NCI-H774 (cell line): ENCODE data around the gene PLEKHG7.
"Not testable (repeated sequence)": the region's sequence is repeated elsewhere in the genome, so short reads cannot be mapped to it uniquely, and the experiment has no call there.

Experiments used
- DNase-seq: peaks from one replicate; lab custom pipeline; 2025; lab: John Stamatoyannopoulos, UW

PLEKHG7 gene

GRCh38 chr12:92749691-92750090 is 46.9 kb downstream of the PLEKHG7 start:
- DNase-seq, result not testable (repeated sequence)

DNA sequence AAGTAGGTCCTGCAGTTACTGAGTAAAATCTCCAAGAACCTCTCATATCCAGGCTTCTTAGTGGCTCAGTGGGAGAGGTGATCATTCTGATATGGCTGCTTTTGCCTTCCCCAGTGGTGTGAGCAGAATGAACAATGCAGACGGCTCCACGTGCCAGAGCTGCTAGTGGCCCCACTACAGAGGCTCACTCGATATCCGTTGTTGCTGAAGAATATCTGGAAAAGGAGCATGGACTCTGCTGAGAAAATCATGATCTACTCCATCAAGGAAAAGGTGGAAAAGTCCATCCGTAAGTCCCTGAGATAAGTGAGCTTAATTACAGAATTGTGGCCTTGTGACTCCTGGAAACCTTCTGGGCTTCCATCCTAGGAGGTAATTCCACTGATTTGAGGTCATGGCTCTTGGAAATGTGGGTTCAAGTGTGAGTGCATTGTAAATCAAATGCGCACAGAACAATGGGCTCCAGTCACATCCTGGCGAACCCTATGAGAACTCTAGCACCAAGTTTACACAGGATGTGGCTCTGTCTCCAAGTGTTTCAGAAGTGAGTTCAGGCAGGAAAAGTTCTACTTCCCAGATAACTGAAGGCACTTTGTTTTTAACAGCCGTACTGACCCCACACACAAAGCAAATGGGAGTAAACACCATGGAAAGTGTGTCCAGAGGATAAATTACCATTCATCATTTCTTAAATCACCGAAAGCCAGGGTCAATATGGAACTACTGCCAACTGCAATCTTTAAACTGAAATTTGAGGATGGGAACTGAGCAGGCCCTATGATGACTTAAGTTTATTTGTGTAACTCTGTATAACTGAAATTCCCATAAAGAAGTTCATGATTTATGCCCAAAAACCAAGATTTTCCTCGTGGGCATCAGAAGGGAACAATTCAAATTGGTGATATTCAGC is 51.4 kb downstream of the PLEKHG7 start:
- no peak for DNase-seq

DNA sequence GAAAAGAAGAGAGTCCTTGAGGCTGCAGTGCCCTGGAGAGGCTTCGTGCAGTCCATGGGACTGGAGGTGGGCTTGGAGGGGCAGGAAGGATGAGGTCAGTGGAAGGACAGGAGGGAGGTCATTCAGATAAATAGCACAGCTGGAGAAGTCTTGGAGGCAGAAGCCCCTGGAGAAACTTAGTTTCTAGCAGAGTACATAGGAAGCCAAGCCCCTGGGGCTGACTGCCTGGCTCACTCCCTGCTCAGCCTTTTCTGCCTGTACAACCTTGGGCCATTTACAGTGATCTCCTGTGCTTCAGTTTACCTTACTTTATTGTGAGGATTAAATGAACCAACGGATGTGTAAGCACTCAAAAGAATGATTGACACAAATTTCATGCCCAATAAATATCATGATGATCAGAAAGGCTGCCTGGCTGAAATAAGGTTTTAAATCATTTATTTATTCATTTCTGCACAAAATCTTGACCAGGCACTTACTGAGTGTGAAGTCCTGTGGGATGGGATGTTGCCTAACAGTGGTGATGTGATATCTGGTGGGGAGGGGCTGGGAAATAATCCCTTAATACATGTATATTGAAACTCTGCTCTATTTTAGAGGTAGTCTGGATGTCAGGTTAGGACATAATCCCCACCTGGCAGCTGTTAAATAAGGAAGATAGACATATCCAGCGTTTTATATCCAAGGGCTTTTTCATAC is 54.3 kb downstream of the PLEKHG7 start:
- no peak for DNase-seq

GRCh38 chr12:92757597-92758121 is 54.9 kb downstream of the PLEKHG7 start:
- DNase-seq, result peak; percentile 4

GRCh38 chr12:92759634-92760268 is 57.0 kb downstream of the PLEKHG7 start:
- DNase-seq, result no peak

DNA sequence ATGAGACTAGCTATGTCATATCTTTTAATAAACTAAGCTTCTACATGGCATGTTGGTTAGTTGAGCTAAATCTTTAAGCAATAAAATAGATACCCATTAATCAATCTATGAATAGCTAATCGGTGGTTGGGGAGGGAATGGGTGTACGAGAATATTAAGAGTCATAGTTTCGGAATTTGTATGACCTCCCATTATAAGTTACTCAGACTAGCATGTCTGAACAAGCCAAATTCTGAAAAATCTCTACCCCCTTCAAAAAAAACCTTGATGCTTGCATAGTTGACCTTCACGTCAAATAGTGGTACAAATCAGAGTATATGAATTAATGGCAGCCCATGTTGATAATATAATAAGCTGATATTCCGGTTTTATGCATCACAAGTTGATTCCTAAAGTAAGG is 60.0 kb downstream of the PLEKHG7 start:
- DNase-seq, result no peak

- no peak for DNase-seq
Observed at GRCh38 chr12:92764831-92765230, 62.0 kb downstream of the PLEKHG7 start.

- no peak for DNase-seq
Observed at GRCh38 chr12:92765871-92766270, 63.1 kb downstream of the PLEKHG7 start.

GRCh38 chr12:92769124-92769901 is 66.5 kb downstream of the PLEKHG7 start:
- DNase-seq, result no peak

- no peak for DNase-seq
Observed at GRCh38 chr12:92771001-92771400, 68.2 kb downstream of the PLEKHG7 start.

- no peak for DNase-seq
Observed at GRCh38 chr12:92775416-92775815, 72.6 kb downstream of the PLEKHG7 start.

DNA sequence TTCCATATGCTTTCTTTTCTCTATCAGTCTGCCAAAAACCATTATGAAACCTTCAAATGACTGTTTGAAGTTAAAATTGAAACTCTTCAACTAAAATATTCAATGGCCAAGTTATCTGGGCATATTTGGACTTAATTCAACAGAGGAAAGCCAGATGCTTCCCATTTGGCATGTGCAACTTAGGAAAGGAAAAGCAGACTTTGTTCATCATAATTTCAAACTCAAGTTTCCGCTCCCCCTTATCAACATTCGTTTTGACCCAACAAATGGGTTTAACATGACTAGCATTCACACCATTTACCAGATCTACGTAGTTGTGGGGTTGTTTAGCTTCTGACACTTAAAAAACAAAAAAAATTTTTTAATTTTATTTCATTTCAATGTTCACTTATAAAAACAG is 75.7 kb downstream of the PLEKHG7 start:
- DNase-seq, result no peak

GRCh38 chr12:92779902-92780301 is 77.1 kb downstream of the PLEKHG7 start:
- DNase-seq, result no peak

DNA sequence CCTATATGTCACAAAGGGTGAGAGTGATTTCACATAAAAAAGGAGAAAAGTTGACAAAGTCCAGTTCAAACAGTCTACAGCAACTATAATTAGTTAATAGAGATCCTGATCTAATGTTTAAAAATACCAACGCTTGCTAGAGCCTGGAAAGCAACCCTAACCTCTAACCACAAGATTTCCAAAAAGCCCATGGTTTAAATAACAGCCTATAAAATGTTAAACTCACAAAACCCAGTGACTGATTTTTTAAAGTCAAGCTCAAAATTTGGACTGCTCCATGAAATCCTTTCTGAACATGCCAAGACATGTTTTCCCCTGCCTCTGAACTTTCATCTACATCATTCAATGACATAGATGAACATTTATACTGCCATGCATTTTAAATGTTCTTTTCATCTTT is 81.6 kb downstream of the PLEKHG7 start:
- no peak for DNase-seq

DNA sequence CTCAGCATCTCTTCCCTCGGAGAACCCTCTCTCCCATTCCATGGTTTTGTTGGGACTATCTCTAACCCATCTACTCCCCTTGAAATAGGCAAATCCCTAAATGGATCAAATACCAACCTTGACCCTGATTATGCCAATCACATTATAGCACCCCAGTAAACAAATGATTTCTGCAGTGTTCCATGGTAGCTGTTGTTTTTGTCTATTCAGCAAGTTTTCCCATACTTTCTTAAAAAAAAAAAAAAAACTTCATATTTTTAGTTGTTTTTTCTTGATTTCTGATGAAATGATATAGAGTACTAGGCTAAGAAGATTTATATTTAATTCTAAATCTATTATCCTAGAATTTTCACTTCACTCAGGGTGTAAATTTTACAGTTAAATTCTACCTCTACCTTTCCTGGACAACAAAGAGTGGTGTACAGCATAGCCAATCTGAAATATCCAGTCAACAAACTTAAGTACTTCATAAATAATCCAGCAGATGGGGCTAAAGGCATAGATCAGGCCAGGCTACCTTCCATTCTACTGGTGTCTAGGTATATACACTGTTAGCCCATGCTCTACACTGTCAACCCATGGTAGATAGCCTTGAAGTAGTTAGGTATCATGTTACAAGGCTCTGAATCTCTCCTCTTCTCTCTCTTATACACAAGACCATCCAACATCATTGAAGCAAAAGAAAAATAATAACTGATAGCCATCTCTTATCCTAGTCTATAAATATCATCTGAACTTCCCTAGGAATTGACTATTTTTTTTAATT is 82.2 kb downstream of the PLEKHG7 start:
- DNase-seq, result peak; percentile 74

DNA sequence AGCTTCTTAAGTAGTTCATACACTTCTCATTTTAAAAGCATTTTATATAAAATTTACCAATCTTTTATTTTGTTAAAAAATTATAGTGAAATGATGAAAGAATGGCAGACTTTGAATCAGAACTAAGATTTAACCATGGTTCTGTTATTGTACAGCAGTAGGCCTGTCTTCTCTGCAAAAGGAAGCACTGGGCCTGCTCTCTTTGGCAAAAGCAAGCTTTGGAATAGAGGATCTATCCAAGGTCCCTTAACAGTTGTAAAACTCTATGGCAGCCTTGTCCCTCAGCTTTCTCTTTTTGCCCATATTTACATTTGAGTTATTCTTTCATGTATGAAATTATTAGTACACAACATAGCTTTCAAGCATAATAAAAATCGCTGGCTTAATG is 82.8 kb downstream of the PLEKHG7 start:
- DNase-seq, result no peak

GRCh38 chr12:92786045-92786444 is 83.3 kb downstream of the PLEKHG7 start:
- DNase-seq, result no peak

- DNase-seq, result not testable (repeated sequence)
Observed at GRCh38 chr12:92794356-92794755, 91.6 kb downstream of the PLEKHG7 start.

GRCh38 chr12:92794814-92795213 is 92.0 kb downstream of the PLEKHG7 start:
- DNase-seq, result no peak

- DNase-seq, result no peak
Observed at GRCh38 chr12:92796650-92797049, 93.9 kb downstream of the PLEKHG7 start.

DNA sequence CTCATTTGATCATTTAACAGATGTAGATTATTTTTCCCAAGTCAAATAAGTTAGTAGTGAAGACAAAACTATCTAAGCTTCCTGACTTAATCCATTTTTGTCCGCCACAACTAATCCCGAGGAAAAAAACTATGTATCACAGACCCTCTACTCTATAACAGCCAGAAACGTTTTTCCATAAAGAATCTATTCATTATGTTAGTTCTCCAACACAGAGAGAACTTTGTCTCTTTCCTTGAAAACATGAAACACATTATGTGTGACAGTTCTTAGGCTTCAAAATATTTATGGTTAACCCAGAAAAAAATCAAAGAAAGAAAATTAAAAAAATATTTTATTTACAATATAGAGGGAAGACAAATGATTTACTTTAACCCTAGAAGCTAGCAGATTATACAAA is 100.1 kb downstream of the PLEKHG7 start:
- no peak for DNase-seq
